Activated CD8-positive, alpha-beta T cell treated with anti-CD3 and anti-CD28 coated beads for 36 hours (primary cell): ENCODE results near the gene LMNA. TPM values are rescaled to one million over a fixed set of nuclear protein-coding genes. Genes with fewer than 3 reads are reported as not detected.
A peak's percentile ranks its signal among the peaks of the same experiment; 100 is the strongest.

Experiments
- ATAC-seq: fragments of 200-7000 bp; cut with Tn5 transposase; one replicate; pipeline ENCODE4 v1.10.0; 2021; ENCODE audit warnings: mild to moderate bottlenecking, moderate library complexity
- CTCF ChIA-PET: fragments of 350-600 bp; sonication (Branson Sonifier 250); formaldehyde crosslinking; loops from one replicate; lab custom pipeline; 2021; ENCODE audit warnings: antibody characterized with exemption; lab: Charles Lee
- POLR2A ChIA-PET: fragments of 350-600 bp; sonication (Branson Sonifier 250); formaldehyde crosslinking; loops from one replicate; lab custom pipeline; 2021; ENCODE audit warnings: antibody characterized with exemption; lab: Charles Lee
- DNase-seq: peaks from one replicate; pipeline ENCODE4 v3.0.0-alpha.2; 2020
- H3K27ac Mint-ChIP-seq: one replicate; pipeline ENCODE4 v1.8.0; 2021; ENCODE audit warnings: mild to moderate bottlenecking, mixed read lengths
- H3K27me3 Mint-ChIP-seq: one replicate; pipeline ENCODE4 v1.8.0; 2021; ENCODE audit warnings: mixed read lengths
- H3K36me3 Mint-ChIP-seq: one replicate; pipeline ENCODE4 v1.8.0; 2021; ENCODE audit warnings: low read depth, mixed read lengths
- H3K4me1 Mint-ChIP-seq: one replicate; pipeline ENCODE4 v1.8.0; 2021; ENCODE audit warnings: low read depth, mixed read lengths
- H3K4me3 Mint-ChIP-seq: one replicate; pipeline ENCODE4 v1.8.0; 2021; ENCODE audit warnings: mild to moderate bottlenecking, moderate library complexity, mixed read lengths
- H3K9me3 Mint-ChIP-seq: one replicate; pipeline ENCODE4 v1.8.0; 2021; ENCODE audit warnings: mixed read lengths
- CTCF ChIP-seq: fragments of 200-600 bp; IDR thresholded peaks from one replicate; pipeline ENCODE4 v1.8.0; 2022; ENCODE audit warnings: antibody characterized with exemption, mild to moderate bottlenecking
- intact Hi-C: fragments of 100-400 bp; cut with micrococcal nuclease; formaldehyde crosslinking; loops from one replicate; pipeline ENCODE4 v1.10.0; 2022
- total RNA-seq, 2 experiments: library from RNA; stranded (reverse); gene quantifications; one replicate each; pipeline ENCODE4 v1.2.3, GENCODE V29; 2021

LMNA gene
- total RNA-seq, 2 experiments from 2014 or later: 51.8 to 56.6 TPM

GRCh38 chr1:156098784-156099183 lies 15.7 kb upstream of the LMNA start:
- intact Hi-C loops: loop anchor here (10.0 kb wide), 1 partner anchor 126 kb away; no protein-coding TSS in a partner anchor
- no peak for TF ChIP-seq CTCF
- H3K9me3 Mint-ChIP-seq: no peaks in the 10 kb centered on the region
- no peaks in the 10 kb centered on the region for H3K36me3 Mint-ChIP-seq
- H3K4me3 Mint-ChIP-seq: no peak overlapping the region
- peaks cover 56% of the 10 kb centered on the region for H3K4me1 Mint-ChIP-seq
- peaks cover 13% of the 10 kb centered on the region for H3K27me3 Mint-ChIP-seq
- no peak for DNase-seq
- peak overlapping the region; percentile 93 for H3K27ac Mint-ChIP-seq
- POLR2A ChIA-PET: interaction anchor here (0.6 to 8.0 kb wide), 4 partner anchors 17 to 357 kb away, joined by 3 to 151 read pairs (median 50); partner anchors contain the start of gene LMNA
- CTCF ChIA-PET: interaction anchor here (1.3 to 22.5 kb wide), 8 partner anchors 7 to 126 kb away, joined by 4 to 772 read pairs (median 14); partner anchors contain the start of gene LMNA
- no peak for ATAC-seq

GRCh38 chr1:156099282-156099681 lies 15.2 kb upstream of the LMNA start:
- H3K4me3 Mint-ChIP-seq: no peak overlapping the region
- no peak for DNase-seq
- no peak for ATAC-seq
- ChIA-PET CTCF (interaction anchor here (1.3 to 22.5 kb wide), 6 partner anchors 7 to 33 kb away, joined by 4 to 772 read pairs (median 6); partner anchors contain the start of gene LMNA), POLR2A (interaction anchor here (1.5 to 8.0 kb wide), 3 partner anchors 17 to 133 kb away, joined by 3 to 151 read pairs (median 94); partner anchors contain the start of gene LMNA)
- H3K9me3 Mint-ChIP-seq: no peaks in the 10 kb centered on the region
- H3K27me3 Mint-ChIP-seq: peaks cover 11% of the 10 kb centered on the region
- intact Hi-C loops: loop anchor here (10.0 kb wide), 1 partner anchor 126 kb away; no protein-coding TSS in a partner anchor
- H3K4me1 Mint-ChIP-seq: peaks cover 61% of the 10 kb centered on the region
- no peak overlapping the region for H3K27ac Mint-ChIP-seq
- TF ChIP-seq CTCF: no peak
- H3K36me3 Mint-ChIP-seq: no peaks in the 10 kb centered on the region

- no peaks in the 10 kb centered on the region for H3K36me3 Mint-ChIP-seq
- H3K4me3 Mint-ChIP-seq: no peak overlapping the region
- no peak for ATAC-seq
- peak overlapping the region; percentile 11 for H3K27ac Mint-ChIP-seq
- DNase-seq: no peak
- ChIA-PET POLR2A (interaction anchor here (7.5 to 8.0 kb wide), 2 partner anchors 16 to 28 kb away, joined by 94 to 151 read pairs; partner anchors contain the start of gene LMNA), CTCF (interaction anchor here (1.0 to 22.5 kb wide), 4 partner anchors 9 to 32 kb away, joined by 3 to 772 read pairs (median 6); partner anchors contain the start of gene LMNA)
- H3K27me3 Mint-ChIP-seq: peaks cover 11% of the 10 kb centered on the region
- no peak for TF ChIP-seq CTCF
- intact Hi-C loops: no loop called here
- H3K4me1 Mint-ChIP-seq: peaks cover 72% of the 10 kb centered on the region
- no peaks in the 10 kb centered on the region for H3K9me3 Mint-ChIP-seq
Observed at GRCh38 chr1:156100205-156100995, 14.1 kb upstream of the LMNA start.

- DNase-seq: no peak
- H3K9me3 Mint-ChIP-seq: no peaks in the 10 kb centered on the region
- intact Hi-C loops: no loop called here
- TF ChIP-seq CTCF: no peak
- H3K27me3 Mint-ChIP-seq: peaks cover 9% of the 10 kb centered on the region
- CTCF ChIA-PET: interaction anchor here (1.0 to 22.5 kb wide), 3 partner anchors 11 to 30 kb away, joined by 3 to 772 read pairs (median 5); no protein-coding TSS in a partner anchor
- no peak overlapping the region for H3K4me3 Mint-ChIP-seq
- no peak overlapping the region for H3K27ac Mint-ChIP-seq
- H3K36me3 Mint-ChIP-seq: no peaks in the 10 kb centered on the region
- POLR2A ChIA-PET: interaction anchor here (1.2 to 3.6 kb wide), 6 partner anchors 12 to 122 kb away, joined by 3 to 24 read pairs (median 5); partner anchors contain the start of gene LMNA
- peaks cover 70% of the 10 kb centered on the region for H3K4me1 Mint-ChIP-seq
- ATAC-seq: no peak
Observed at GRCh38 chr1:156101880-156102279, 12.6 kb upstream of the LMNA start.
